ENCODE data around the gene PLEKHA5. TPM values are rescaled to one million over a fixed set of nuclear protein-coding genes. Genes with fewer than 3 reads are reported as not detected.
A peak's percentile ranks its signal among the peaks of the same experiment; 100 is the strongest.
"Not testable (repeated sequence)": the region's sequence is repeated elsewhere in the genome, so short reads cannot be mapped to it uniquely, and the experiment has no call there.

The PLEKHA5 gene
- total RNA-seq, 4 donors from 2014 or later = 34.5 to 120 (median 60.0) TPM

- WGBS, 2 donors (ENCODE audit: low coverage in 1 of 2) = 88 to 100% methylated on average over 1 of the region's 1 CpG
- Histone ChIP-seq H3K4me3 (no peak overlapping the region), H3K4me1 (peaks cover 0 to 67% (median 0%) of the 10 kb centered on the region in 3 donors), H3K27me3 (no peaks in the 10 kb centered on the region), H3K9me3 (no peaks in the 10 kb centered on the region), H3K27ac (no peak overlapping the region), H3K36me3 (no peaks in the 10 kb centered on the region)
- no peak for TF ChIP-seq CTCF (IDR thresholded peaks at IDR 0.05)
- no peak for TF ChIP-seq POLR2AphosphoS5 (IDR thresholded peaks at IDR 0.05)
- TF ChIP-seq POLR2A (IDR thresholded peaks at IDR 0.05) = no peak
- no peak for TF ChIP-seq EP300 (IDR thresholded peaks at IDR 0.05)
- ATAC-seq = no peak
Measured at GRCh38 chr12:19167708-19168107, 38.2 kb downstream of the PLEKHA5 start.

GRCh38 chr12:19168644-19169043 lies 39.1 kb downstream of the PLEKHA5 start:
- Histone ChIP-seq H3K9me3 (no peaks in the 10 kb centered on the region), H3K36me3 (no peaks in the 10 kb centered on the region), H3K27me3 (no peaks in the 10 kb centered on the region), H3K4me1 (peaks cover 0 to 67% (median 0%) of the 10 kb centered on the region in 3 donors), H3K4me3 (no peak overlapping the region), H3K27ac (no peak overlapping the region)
- ATAC-seq = no peak
- TF ChIP-seq POLR2AphosphoS5 (IDR thresholded peaks at IDR 0.05) = no peak
- TF ChIP-seq POLR2A (IDR thresholded peaks at IDR 0.05) = no peak

GRCh38 chr12:19169222-19169621 lies 39.7 kb downstream of the PLEKHA5 start:
- Histone ChIP-seq H3K4me3 (no peak overlapping the region), H3K36me3 (no peaks in the 10 kb centered on the region), H3K4me1 (peaks cover 0 to 67% (median 0%) of the 10 kb centered on the region in 3 donors), H3K27ac (no peak overlapping the region), H3K27me3 (no peaks in the 10 kb centered on the region), H3K9me3 (no peaks in the 10 kb centered on the region)
- ATAC-seq = no peak
- TF ChIP-seq CTCF (IDR thresholded peaks at IDR 0.05) (no peak), POLR2A (IDR thresholded peaks at IDR 0.05) (no peak), EP300 (IDR thresholded peaks at IDR 0.05) (no peak), POLR2AphosphoS5 (IDR thresholded peaks at IDR 0.05) (no peak)
- WGBS, 2 donors (ENCODE audit: low coverage in 1 of 2) = 100% methylated on average over 1 of the region's 1 CpG; no CpG with 5 or more reads in 1 of the 2 donors

GRCh38 chr12:19170286-19170685 lies 40.8 kb downstream of the PLEKHA5 start:
- not testable (repeated sequence) for H3K27ac ChIP-seq, H3K36me3 ChIP-seq, ATAC-seq, H3K9me3 ChIP-seq, H3K4me3 ChIP-seq, H3K27me3 ChIP-seq
- peaks cover 0 to 69% (median 0%) of the 10 kb centered on the region in 3 donors for H3K4me1 ChIP-seq
- WGBS, 2 donors (ENCODE audit: low coverage in 1 of 2) = 89 to 91% methylated on average over 6 to 8 of the region's 9 CpGs

GRCh38 chr12:19171731-19172130 lies 42.2 kb downstream of the PLEKHA5 start:
- WGBS, 2 donors (ENCODE audit: low coverage in 1 of 2) = 58 to 79% methylated on average over 2 of the region's 2 CpGs
- TF ChIP-seq CTCF (IDR thresholded peaks at IDR 0.05) = no peak
- ATAC-seq = no peak
- Histone ChIP-seq H3K27ac (no peak overlapping the region), H3K4me1 (peaks cover 0 to 65% (median 0%) of the 10 kb centered on the region in 3 donors), H3K27me3 (no peaks in the 10 kb centered on the region), H3K36me3 (no peaks in the 10 kb centered on the region), H3K4me3 (no peak overlapping the region), H3K9me3 (no peaks in the 10 kb centered on the region)

- ATAC-seq = no peak
- 38 to 63% methylated on average over 3 of the region's 3 CpGs for WGBS, 2 donors (ENCODE audit: low coverage in 1 of 2)
- TF ChIP-seq POLR2AphosphoS5 (IDR thresholded peaks at IDR 0.05) = no peak
- no peak for TF ChIP-seq CTCF (IDR thresholded peaks at IDR 0.05)
- no peak for TF ChIP-seq EP300 (IDR thresholded peaks at IDR 0.05)
- TF ChIP-seq POLR2A (IDR thresholded peaks at IDR 0.05) = no peak
- peaks cover 0 to 72% (median 0%) of the 10 kb centered on the region in 3 donors for H3K4me1 ChIP-seq
- H3K9me3 ChIP-seq = no peaks in the 10 kb centered on the region
- H3K36me3 ChIP-seq = no peaks in the 10 kb centered on the region
- no peak overlapping the region for H3K4me3 ChIP-seq
- H3K27me3 ChIP-seq = no peaks in the 10 kb centered on the region
- H3K27ac ChIP-seq = peak overlapping the region in 3 of 4 donors; percentile 45 to 53 (median 52)
Measured at GRCh38 chr12:19177754-19178153, 48.2 kb downstream of the PLEKHA5 start.
